NCI-H2196 treated with DMSO at 0.1 percent for 48 hours (cell line): ENCODE data around the gene AK5.

Source experiments
- DNase-seq: peaks from one replicate; lab custom pipeline; 2025; ENCODE audit not compliant: unreplicated experiment; lab: John Stamatoyannopoulos, UW

AK5 gene

GRCh38 chr1:77281491-77282186 lies at the start of gene AK5:
TSS of gene AK5 (plus strand) at chr1:77282019. CDS start at chr1:77282314, 295 bp downstream.
- no peak for DNase-seq

- DNase-seq: no peak
These were observed 49.0 kb upstream of the AK5 start for GRCh38 chr1:77232829-77233228.

- no peak for DNase-seq
These were observed 47.7 kb upstream of the AK5 start for GRCh38 chr1:77234096-77234495.

GRCh38 chr1:77234943-77235342 lies 46.9 kb upstream of the AK5 start:
- no peak for DNase-seq

GRCh38 chr1:77238462-77238861 lies 43.4 kb upstream of the AK5 start:
- DNase-seq: no peak

GRCh38 chr1:77239311-77239710 lies 42.5 kb upstream of the AK5 start:
- DNase-seq: no peak

- no peak for DNase-seq
These were observed 36.0 kb upstream of the AK5 start for GRCh38 chr1:77245830-77246229.

GRCh38 chr1:77250126-77250525 lies 31.7 kb upstream of the AK5 start:
- no peak for DNase-seq

- DNase-seq: no peak
These were observed 28.6 kb upstream of the AK5 start for GRCh38 chr1:77253211-77253610.

- DNase-seq: no peak
These were observed 18.1 kb upstream of the AK5 start for GRCh38 chr1:77263708-77264107.

- no peak for DNase-seq
These were observed 16.6 kb upstream of the AK5 start for GRCh38 chr1:77265180-77265579.

- no peak for DNase-seq
These were observed 14.8 kb upstream of the AK5 start for GRCh38 chr1:77267035-77267434.

- no peak for DNase-seq
These were observed 9.8 kb upstream of the AK5 start for GRCh38 chr1:77271852-77272580.

GRCh38 chr1:77273891-77274290 lies 7.9 kb upstream of the AK5 start:
- no peak for DNase-seq

GRCh38 chr1:77275194-77275593 lies 6.6 kb upstream of the AK5 start:
- no peak for DNase-seq

- no peak for DNase-seq
These were observed 4.9 kb upstream of the AK5 start for GRCh38 chr1:77276941-77277340.

GRCh38 chr1:77279929-77280328 lies 1.9 kb upstream of the AK5 start:
- DNase-seq: no peak

- no peak for DNase-seq
These were observed 857 bp upstream of the AK5 start for GRCh38 chr1:77280962-77281361.

GRCh38 chr1:77282187-77282865 lies 507 bp downstream of the AK5 start:
- no peak for DNase-seq

GRCh38 chr1:77282866-77283539 lies 1.2 kb downstream of the AK5 start:
- no peak for DNase-seq

- no peak for DNase-seq
These were observed 2.0 kb downstream of the AK5 start for GRCh38 chr1:77283701-77284425.
